Right lobe of liver (tissue), 6 donors: Measurements from ENCODE around the gene ANKH. TPM values are rescaled to one million over a fixed set of nuclear protein-coding genes. Genes with fewer than 3 reads are reported as not detected.

ENCODE experiments used
- ATAC-seq, 4 donors: fragments of 200-7000 bp; cut with Tn5 transposase; one replicate each; pipeline ENCODE4 v1.9.1; 2020; ENCODE audit warnings: mild to moderate bottlenecking in 4 of 4, moderate library complexity in 4 of 4
- DNase-seq, 3 donors: peaks; one replicate each; pipeline ENCODE4 v3.0.0-alpha.2; 2020
- H3K27ac ChIP-seq, 3 donors: fragments of 200-600 bp; one replicate each; pipeline ENCODE4 v1.8.0; 2022
- H3K27me3 ChIP-seq, 2 donors: fragments of 200-600 bp; one replicate each; pipeline ENCODE4 v1.8.0; 2022
- H3K36me3 ChIP-seq, 4 donors: fragments of 200-600 bp; sonication (generic) in 1 of 4; one replicate each; pipeline versions ENCODE4 v1.5.1 to v1.8.0; 2017 to 2022; ENCODE audit warnings: control low read depth in 1 of 4
- H3K4me1 ChIP-seq, 4 donors: fragments of 200-600 bp; sonication (generic) in 1 of 4; one replicate each; pipeline versions ENCODE4 v1.5.1 to v1.8.0; 2017 to 2022; ENCODE audit warnings: control low read depth in 1 of 4
- H3K4me3 ChIP-seq, 3 donors: fragments of 200-600 bp; one replicate each; pipeline ENCODE4 v1.8.0; 2022
- H3K9me3 ChIP-seq, 4 donors: fragments of 200-600 bp; sonication (generic) in 1 of 4; one replicate each; pipeline versions ENCODE4 v1.5.1 to v1.8.0; 2017 to 2022; ENCODE audit warnings: control low read depth in 1 of 4
- POLR2A ChIP-seq: fragments of 450-650 bp; IDR thresholded peaks from one replicate; pipeline ENCODE4 v1.6.1; 2017; ENCODE audit warnings: antibody characterized with exemption, mild to moderate bottlenecking
- WGBS: methylation state at CpG from one replicate; pipeline ENCODE4 v1.1.6; 2018; ENCODE audit warnings: low coverage, low lambda C conversion rate; ENCODE audit not compliant: insufficient coverage; ENCODE audit errors: missing lambda C conversion rate; 5-methylcytosine and 5-hydroxymethylcytosine counted together
- intact Hi-C, 2 donors: fragments of 100-400 bp; cut with DNase I; formaldehyde crosslinking; loops; one replicate each; pipeline versions ENCODE4 v1.11.2 to v1.14.1; 2022
- total RNA-seq, 6 experiments: library from RNA; depleted of rRNA in 2 of 6; stranded (reverse); fragments of >200 nt in 2 of 6; fragmentation: NEBNext Ultra II Directional in 3 of 6; extraction: Animal tissue kit (Norgen Biotek cat#: 25700) in 3 of 6; gene quantifications; one replicate each; pipeline versions ENCODE4 v1.1.0 to v1.2.4, GENCODE V29; 2016 to 2023
- TF ChIP-seq, protein P1 (sequence below), 4 donors: fragments of 200-600 bp in 3 of 4; fragments of 450-650 bp in 1 of 4; IDR thresholded peaks; one replicate each; pipeline versions ENCODE4 v1.5.1 to v1.8.0; 2016 to 2022; ENCODE audit warnings: antibody characterized with exemption in 4 of 4, mild to moderate bottlenecking in 2 of 4
- donor health status: DM: no; HTN: yes; CAD: no.
- donor health status: DM: no; HTN: no; CAD: no.
- donor health status: DM: no; HTN: no; CAD: no.
- donor health status: DM: no; HTN: yes; CAD: no.
- donor health status: DM: no; HTN: yes; CAD: no.

ANKH gene
- total RNA-seq, 6 experiments from 2014 or later, result 38.5 to 121 (median 61.9) TPM

DNA sequence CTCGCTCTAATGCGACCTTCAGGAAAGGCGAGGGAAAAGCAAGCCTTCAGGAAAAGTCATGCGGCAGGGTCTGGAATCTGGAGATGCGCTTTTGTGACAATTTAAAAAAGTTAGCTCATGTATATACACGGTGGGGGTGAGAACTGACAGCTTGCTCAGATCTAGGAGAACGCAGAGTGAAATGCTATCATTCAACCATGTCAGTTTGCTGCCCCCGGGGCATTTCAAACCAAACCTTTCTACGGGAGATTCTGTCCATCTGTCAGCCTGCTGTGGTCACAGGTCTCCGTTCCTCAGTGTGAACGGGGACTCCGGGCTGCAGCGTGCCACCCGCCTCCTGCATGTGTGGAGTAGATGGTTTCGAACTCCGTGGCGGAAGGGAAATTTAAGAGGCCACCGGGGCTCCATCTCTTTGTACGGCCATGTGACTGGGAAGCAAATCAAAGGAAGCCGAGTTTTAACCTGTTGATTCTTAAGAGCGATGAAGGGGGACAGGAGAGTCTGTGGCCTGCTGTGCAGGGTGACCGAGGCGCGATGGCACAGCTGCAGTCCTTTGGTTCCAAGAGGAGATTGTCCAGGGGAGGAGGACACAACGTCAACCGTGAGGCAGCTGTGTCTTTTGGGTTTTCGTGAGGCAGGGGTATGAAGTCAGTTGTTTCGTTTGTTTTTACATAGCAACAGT is 161.1 kb downstream of the ANKH start:
- Histone ChIP-seq H3K4me3 (no peak overlapping the region), H3K36me3 (peaks cover 0 to 60% (median 7%) of the 10 kb centered on the region in 4 donors), H3K9me3 (no peaks in the 10 kb centered on the region), H3K4me1 (peaks cover 0 to 24% (median 0%) of the 10 kb centered on the region in 4 donors), H3K27ac (no peak overlapping the region), H3K27me3 (no peaks in the 10 kb centered on the region)
- no peak for ATAC-seq
- DNase-seq, result no peak
- TF ChIP-seq, protein P1, sequence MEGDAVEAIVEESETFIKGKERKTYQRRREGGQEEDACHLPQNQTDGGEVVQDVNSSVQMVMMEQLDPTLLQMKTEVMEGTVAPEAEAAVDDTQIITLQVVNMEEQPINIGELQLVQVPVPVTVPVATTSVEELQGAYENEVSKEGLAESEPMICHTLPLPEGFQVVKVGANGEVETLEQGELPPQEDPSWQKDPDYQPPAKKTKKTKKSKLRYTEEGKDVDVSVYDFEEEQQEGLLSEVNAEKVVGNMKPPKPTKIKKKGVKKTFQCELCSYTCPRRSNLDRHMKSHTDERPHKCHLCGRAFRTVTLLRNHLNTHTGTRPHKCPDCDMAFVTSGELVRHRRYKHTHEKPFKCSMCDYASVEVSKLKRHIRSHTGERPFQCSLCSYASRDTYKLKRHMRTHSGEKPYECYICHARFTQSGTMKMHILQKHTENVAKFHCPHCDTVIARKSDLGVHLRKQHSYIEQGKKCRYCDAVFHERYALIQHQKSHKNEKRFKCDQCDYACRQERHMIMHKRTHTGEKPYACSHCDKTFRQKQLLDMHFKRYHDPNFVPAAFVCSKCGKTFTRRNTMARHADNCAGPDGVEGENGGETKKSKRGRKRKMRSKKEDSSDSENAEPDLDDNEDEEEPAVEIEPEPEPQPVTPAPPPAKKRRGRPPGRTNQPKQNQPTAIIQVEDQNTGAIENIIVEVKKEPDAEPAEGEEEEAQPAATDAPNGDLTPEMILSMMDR (IDR thresholded peaks at IDR 0.05), result no peak
- TF ChIP-seq POLR2A, result no peak
- WGBS, result 89% methylated on average over 10 of the region's 28 CpGs
- intact Hi-C loops, result no loop called here

DNA sequence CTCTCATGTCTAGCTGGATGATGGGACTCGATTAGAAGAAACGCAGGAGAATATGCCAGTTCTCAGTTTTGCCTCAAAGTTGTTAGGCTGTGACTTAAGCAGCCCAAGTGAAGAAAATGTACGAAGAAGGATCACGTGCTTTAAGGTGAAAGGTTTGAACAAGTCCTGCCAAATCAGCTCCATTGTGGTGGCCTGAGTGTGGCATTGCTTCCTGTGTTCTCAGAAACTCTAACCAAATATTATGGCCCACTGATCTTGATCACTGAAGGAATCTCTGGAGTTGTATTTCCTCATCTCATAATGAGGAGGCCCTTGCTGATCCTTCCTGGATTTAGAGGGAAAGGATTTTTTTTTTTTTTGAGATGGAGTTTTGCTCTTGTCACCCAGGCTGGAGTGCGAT is 163.0 kb downstream of the ANKH start:
- WGBS, result 97% methylated on average over 5 of the region's 5 CpGs

DNA sequence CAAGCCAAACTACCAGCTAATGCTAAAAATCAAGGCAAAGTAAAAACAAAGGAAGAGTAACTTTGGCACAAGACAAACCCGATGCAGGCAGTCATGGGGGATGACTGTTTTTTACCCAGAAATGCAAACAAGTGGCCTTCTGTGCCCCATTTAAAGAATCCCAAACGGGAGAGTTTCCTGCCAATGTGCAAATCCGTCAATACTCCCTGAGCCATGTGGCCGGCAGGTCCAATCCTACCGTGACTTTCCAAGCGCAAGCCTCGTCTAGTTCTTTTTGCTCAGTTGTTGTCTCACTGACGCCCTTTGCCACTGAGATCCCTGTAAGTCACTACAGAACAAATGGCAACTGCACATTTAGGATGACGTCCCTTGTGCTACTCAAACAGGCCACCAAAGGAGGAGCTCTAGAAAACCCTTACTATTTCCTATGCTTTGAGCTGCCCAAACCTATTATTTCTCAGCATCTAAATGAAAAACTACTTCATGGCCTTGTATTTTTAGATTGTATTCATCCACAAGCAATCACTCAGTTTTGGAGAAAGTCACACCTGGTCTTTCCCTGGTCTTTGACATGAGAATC is 163.7 kb downstream of the ANKH start:
- TF ChIP-seq, protein P1 (IDR thresholded peaks at IDR 0.05), result no peak
- TF ChIP-seq POLR2A, result no peak
- H3K4me3 ChIP-seq, result no peak overlapping the region
- H3K36me3 ChIP-seq, result peaks cover 0 to 39% (median 6%) of the 10 kb centered on the region in 4 donors
- no peaks in the 10 kb centered on the region for H3K9me3 ChIP-seq
- peak overlapping the region in 2 of 3 donors; percentile 33 to 49 for H3K27ac ChIP-seq
- no peaks in the 10 kb centered on the region for H3K27me3 ChIP-seq
- DNase-seq (no peak), ATAC-seq (peak; percentile 38 to 72 (median 50))
- peaks cover 0 to 36% (median 0%) of the 10 kb centered on the region in 4 donors for H3K4me1 ChIP-seq
- intact Hi-C loops, result loop anchor here in 1 of 2 donors (10.0 kb wide), 1 partner anchor 307 kb away; no protein-coding TSS in a partner anchor
- 27% methylated on average over 8 of the region's 9 CpGs for WGBS

More for the DNA sequence above, 163.0 kb downstream of the ANKH start:
- Histone ChIP-seq H3K9me3 (no peaks in the 10 kb centered on the region), H3K4me1 (peaks cover 0 to 36% (median 0%) of the 10 kb centered on the region in 4 donors), H3K4me3 (no peak overlapping the region), H3K27me3 (no peaks in the 10 kb centered on the region), H3K27ac (peak overlapping the region in 1 of 3 donors; percentile 49), H3K36me3 (peaks cover 0 to 46% (median 7%) of the 10 kb centered on the region in 4 donors)
- intact Hi-C loops, result loop anchor here in 1 of 2 donors (10.0 kb wide), 1 partner anchor 306 kb away; no protein-coding TSS in a partner anchor
- no peak for DNase-seq
- TF ChIP-seq, protein P1 (IDR thresholded peaks at IDR 0.05), result no peak
- no peak for TF ChIP-seq POLR2A
- no peak for ATAC-seq

DNA sequence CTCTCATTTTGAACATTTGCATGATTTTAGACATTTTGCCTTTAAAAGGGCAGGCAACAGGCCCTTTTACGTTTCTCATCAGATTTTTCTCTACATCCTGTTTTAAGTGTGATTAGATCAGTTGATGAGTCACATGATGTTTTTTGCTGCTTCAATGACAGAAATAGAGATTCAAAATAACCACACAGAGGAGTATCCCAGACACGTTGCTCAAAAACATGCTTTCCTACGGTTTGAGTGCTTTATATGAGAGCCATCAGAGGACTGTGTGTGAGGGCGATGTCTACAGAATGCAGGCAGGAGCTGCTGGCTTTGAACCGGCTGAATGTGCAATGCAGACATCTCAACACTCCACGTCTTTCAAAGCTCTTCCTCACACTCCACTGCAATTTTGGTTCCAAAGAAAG is 165.0 kb downstream of the ANKH start:
- ATAC-seq, result no peak
- TF ChIP-seq POLR2A, result no peak
- TF ChIP-seq, protein P1 (IDR thresholded peaks at IDR 0.05), result no peak
- peaks cover 0 to 27% (median 3%) of the 10 kb centered on the region in 4 donors for H3K36me3 ChIP-seq
- no peak overlapping the region for H3K4me3 ChIP-seq
- peaks cover 0 to 47% (median 0%) of the 10 kb centered on the region in 4 donors for H3K4me1 ChIP-seq
- WGBS, result 51% methylated on average over 6 of the region's 6 CpGs
- peak overlapping the region in 1 of 3 donors; percentile 47 for H3K27ac ChIP-seq
- H3K27me3 ChIP-seq, result no peaks in the 10 kb centered on the region
- no peaks in the 10 kb centered on the region for H3K9me3 ChIP-seq
- no peak for DNase-seq
- intact Hi-C loops, result loop anchor here in 1 of 2 donors (10.0 kb wide), 1 partner anchor 308 kb away; no protein-coding TSS in a partner anchor
